HG02852 (cell line): ENCODE results near the gene WWP2.

ENCODE experiments used
- ATAC-seq: cut with Tn5 transposase; IDR thresholded peaks from one replicate; pipeline ENCODE4 v1.9.1; 2021; ENCODE audit warnings: mild to moderate bottlenecking, moderate library complexity; ENCODE audit not compliant: unreplicated experiment

WWP2 gene

GRCh38 chr16:69886726-69887125 is 124.6 kb downstream of the WWP2 start:
- no peak for ATAC-seq

GRCh38 chr16:69888005-69888590 is 126.0 kb downstream of the WWP2 start:
- ATAC-seq = no peak

GRCh38 chr16:69889295-69889964 is 127.3 kb downstream of the WWP2 start:
- ATAC-seq = no peak

- ATAC-seq = no peak
These were observed 128.2 kb downstream of the WWP2 start for GRCh38 chr16:69890114-69890891.

- no peak for ATAC-seq
These were observed 128.8 kb downstream of the WWP2 start for GRCh38 chr16:69890892-69891282.

- ATAC-seq = no peak
These were observed 130.2 kb downstream of the WWP2 start for GRCh38 chr16:69892378-69892777.

- no peak for ATAC-seq
These were observed 131.0 kb downstream of the WWP2 start for GRCh38 chr16:69893106-69893505.

GRCh38 chr16:69894676-69895075 is 132.5 kb downstream of the WWP2 start:
- ATAC-seq = no peak

- ATAC-seq = no peak
These were observed 141.8 kb downstream of the WWP2 start for GRCh38 chr16:69903865-69904415.

- ATAC-seq = no peak
These were observed 142.5 kb downstream of the WWP2 start for GRCh38 chr16:69904495-69905170.

GRCh38 chr16:69905171-69905555 is 143.0 kb downstream of the WWP2 start:
- no peak for ATAC-seq

GRCh38 chr16:69906838-69907401 is 144.8 kb downstream of the WWP2 start:
- ATAC-seq = no peak

- ATAC-seq = no peak
These were observed 146.9 kb downstream of the WWP2 start for GRCh38 chr16:69909043-69909442.

- no peak for ATAC-seq
These were observed 147.6 kb downstream of the WWP2 start for GRCh38 chr16:69909760-69910159.

- ATAC-seq = no peak
These were observed 148.8 kb downstream of the WWP2 start for GRCh38 chr16:69910964-69911363.

GRCh38 chr16:69916462-69916861 is 154.3 kb downstream of the WWP2 start:
- ATAC-seq = no peak

GRCh38 chr16:69917311-69917710 is 155.2 kb downstream of the WWP2 start:
- ATAC-seq = no peak

- no peak for ATAC-seq
These were observed 155.6 kb downstream of the WWP2 start for GRCh38 chr16:69917739-69918138.

- ATAC-seq = no peak
These were observed 156.1 kb downstream of the WWP2 start for GRCh38 chr16:69918241-69918640.

- no peak for ATAC-seq
These were observed 159.0 kb downstream of the WWP2 start for GRCh38 chr16:69921127-69921526.

- ATAC-seq = no peak
These were observed 160.1 kb downstream of the WWP2 start for GRCh38 chr16:69922200-69922599.
